HG03460 (cell line): ENCODE results near the gene CEP76.
"Not testable (repeated sequence)": the region's sequence is repeated elsewhere in the genome, so short reads cannot be mapped to it uniquely, and the experiment has no call there.

Experiments used
- ATAC-seq: cut with Tn5 transposase; IDR thresholded peaks from one replicate; pipeline ENCODE4 v1.9.1; 2021; ENCODE audit not compliant: unreplicated experiment

The CEP76 gene

DNA sequence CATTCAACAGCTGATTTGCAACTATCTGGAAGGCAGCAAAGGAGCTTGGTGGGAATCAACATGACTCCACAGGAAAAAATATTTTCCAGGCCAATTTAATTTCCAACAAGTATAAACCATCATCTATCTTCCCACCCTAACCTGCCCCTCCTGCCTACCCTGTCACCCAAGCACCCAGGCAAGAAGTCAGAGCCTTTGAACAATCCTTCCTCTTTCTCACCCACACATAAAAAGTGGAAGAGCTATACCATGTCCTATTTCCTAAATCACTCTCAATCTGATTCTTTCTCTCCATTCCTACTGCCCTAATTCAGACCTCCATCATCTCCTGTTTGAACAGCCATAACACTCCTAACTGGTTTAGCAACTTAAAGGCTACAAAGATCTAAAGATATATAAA lies 57.3 kb downstream of the CEP76 start:
- ATAC-seq, result no peak

DNA sequence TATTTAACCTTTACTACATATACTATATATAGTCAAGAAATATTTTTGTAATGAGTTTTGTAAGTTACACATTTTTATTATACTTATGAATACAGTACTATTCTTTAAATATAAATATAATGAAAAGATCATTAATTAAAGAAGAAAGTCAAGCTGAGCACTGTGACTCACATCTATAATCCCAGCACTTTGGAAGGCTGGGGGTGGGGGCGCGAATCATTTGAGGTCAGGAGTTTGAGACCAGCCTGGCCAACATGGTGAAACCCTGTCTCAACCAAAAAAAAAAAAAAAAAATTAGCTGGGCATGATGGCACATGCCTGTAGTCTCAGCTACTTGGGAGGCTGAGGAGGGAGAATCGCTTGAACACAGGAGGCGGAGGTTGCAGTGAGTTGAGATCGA lies 58.8 kb downstream of the CEP76 start:
- not testable (repeated sequence) for ATAC-seq

DNA sequence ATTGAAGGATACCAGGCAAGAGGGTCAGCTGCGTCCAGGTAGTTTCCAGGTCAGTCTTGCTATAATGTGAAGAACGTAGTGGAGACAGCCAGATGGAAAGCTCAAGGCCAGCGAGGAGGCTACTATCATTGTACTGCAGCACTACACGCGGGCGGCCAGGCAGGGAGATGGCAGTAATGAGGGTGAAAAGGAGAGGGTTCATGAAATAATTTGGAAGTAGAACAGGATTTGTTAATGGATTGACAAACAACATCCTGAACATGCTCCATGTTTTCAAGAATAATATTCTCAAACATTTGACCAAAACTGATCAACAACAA lies 61.7 kb downstream of the CEP76 start:
- no peak for ATAC-seq

DNA sequence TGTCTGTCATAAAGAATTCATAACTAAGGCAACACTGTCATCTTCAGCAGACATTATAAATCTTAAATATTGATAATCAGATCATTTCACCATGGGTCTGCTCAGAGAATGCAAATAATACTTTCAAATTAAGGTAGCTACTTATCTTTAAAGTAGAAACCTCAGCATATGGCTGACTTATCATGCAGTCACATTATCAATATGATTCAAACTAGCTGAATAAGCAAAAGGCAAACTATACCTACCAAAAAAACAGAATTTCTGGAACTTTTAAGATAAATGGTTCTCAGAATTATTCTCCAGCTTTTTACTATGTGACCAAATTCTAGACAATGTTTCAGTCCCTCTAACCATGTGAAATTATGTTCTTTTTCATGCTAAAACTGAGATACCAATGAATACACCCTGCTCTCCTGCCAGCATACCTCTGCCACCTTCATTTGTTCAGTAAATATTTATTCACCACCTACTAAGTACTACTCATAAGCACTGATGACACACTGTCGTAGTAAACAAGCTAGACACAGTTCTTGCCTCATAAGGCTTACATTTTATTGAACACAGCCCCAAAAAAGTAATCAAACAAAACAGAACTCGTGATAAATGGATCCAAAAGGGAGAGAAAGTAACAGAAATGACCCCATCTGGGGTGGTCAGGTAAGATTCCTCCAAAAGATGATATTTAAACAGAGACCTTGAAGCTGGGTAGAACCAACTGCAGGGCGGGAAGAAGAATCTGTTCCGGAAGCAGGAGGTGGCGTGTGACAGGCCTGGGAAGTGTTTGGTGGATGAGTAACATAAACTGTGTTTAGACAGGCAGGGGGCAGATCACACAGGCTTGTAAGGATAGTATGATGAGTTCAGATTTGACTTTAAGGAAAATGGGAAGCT lies 62.3 kb downstream of the CEP76 start:
- ATAC-seq, result no peak

DNA sequence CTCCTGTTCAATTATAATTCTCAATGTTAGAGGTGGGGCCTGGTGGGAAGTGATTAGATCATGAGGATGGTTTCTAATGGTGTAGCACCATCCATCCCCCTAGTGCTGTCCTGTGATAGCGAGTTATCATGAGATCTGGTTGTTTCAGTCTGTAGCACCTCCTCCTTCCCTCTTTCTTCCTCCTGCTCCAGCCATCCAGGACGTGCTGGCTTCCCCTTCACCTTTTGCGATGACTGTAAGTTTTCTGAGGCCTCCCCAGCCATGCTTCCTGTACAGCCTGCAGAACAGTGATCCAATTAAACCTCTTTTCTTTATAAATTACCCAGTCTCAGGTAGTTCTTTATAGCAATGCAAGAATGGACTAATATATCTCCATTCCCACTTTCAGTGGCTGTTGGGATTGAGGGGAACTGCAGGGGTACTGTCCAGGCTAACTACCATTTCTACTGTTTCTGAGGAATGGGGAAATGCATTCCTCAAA lies 63.8 kb downstream of the CEP76 start:
- no peak for ATAC-seq

DNA sequence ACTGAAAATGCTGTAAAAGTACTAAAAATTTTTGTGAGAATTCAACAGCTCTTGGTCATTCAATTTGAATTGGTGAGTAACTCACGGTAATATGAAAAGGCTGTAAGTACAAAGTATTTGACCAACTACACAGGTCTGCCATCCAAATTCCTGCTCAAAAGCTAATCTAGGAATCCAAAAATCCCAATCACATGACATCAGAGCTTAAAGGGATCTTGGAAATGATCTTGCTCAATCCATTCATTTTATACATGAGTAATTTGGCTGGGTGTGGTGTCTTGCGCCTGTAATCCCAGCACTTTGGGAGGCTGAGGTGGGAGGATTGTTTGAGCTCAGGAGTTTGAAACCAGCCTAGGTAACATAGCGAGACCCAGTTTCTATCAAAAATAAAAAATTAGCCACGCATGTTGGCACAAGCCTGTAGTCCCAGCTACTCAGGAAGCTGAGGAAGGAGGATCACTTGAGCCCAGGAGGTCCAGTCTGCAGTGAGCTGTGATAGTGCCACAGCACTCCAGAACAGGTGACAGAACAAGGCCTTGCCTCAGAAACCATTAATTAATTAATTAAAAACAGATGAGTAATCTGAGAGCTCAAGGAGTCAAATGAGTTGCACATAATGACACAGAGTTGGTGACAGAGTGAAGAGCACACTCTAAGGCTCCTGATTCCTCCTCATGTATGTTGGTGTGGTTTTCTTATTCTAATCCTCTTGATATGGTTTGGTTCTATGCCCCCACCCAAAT lies 64.5 kb downstream of the CEP76 start:
- ATAC-seq, result no peak

DNA sequence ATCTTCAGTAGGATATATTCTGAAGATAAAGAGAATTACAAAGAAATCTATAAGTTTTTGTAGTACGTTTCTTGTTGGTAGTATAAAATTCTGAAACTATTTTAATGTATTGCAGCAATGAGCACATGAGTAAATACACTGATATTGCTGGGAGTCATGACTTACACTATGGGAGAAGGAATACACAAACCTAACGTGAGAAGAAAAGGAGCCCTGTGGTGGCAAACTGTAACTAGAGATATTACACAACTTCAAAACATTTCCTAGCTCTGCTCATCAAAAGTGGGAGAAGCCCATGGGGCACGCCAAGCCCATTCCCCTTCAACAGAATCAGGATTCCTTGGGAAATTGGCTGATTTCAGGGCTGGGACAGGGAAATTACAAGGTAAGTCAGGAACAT lies 65.1 kb downstream of the CEP76 start:
- ATAC-seq, result no peak

DNA sequence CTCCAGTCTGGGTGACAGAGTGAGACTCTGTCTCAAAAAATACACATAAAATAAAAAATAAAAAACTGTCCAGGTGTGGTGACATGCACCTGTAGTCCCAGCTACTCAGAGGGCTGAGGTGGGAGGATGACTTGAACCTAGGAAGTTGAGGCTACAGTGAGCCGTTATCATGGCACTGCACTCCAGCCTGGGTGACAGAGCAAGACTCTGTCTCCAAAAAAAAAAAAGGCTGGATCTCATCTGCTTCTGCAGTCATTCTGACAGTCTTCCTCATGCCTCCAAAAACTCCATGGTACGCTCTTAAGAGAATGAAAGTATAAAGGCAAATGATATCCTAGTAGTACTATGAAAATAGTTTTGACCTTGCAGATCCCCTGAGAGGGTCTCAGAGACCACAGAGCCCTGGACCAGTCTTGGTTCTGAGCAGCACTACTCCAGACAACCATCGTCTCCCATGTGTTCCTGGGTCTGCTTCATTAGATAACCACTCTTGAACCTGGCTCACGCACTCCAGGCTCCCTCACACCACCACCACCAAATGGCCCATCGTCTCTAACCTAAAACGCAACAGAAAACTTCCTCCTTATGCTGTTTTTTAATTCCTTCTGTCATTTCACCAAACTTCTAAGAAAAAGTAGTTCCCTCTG lies 70.6 kb downstream of the CEP76 start:
- ATAC-seq, result no peak

DNA sequence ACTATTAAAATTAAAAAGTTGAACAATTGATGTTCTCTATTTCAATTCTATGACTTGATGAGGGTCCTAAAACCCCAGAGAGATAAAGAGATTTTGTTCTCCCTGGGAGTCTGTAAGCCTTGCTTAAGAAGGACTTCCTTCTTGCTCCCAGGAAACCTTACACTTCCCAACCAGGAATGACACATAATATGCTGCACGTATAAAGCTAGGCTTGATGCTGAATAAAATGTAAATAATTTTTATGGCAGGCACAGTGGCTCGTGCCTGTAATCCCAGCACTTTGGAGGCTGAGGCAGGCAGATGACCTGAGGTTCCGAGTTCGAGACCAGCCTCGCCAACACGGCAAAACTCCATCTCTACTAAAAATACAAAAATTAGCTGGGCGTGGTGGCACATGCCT lies 72.4 kb downstream of the CEP76 start:
- no peak for ATAC-seq

DNA sequence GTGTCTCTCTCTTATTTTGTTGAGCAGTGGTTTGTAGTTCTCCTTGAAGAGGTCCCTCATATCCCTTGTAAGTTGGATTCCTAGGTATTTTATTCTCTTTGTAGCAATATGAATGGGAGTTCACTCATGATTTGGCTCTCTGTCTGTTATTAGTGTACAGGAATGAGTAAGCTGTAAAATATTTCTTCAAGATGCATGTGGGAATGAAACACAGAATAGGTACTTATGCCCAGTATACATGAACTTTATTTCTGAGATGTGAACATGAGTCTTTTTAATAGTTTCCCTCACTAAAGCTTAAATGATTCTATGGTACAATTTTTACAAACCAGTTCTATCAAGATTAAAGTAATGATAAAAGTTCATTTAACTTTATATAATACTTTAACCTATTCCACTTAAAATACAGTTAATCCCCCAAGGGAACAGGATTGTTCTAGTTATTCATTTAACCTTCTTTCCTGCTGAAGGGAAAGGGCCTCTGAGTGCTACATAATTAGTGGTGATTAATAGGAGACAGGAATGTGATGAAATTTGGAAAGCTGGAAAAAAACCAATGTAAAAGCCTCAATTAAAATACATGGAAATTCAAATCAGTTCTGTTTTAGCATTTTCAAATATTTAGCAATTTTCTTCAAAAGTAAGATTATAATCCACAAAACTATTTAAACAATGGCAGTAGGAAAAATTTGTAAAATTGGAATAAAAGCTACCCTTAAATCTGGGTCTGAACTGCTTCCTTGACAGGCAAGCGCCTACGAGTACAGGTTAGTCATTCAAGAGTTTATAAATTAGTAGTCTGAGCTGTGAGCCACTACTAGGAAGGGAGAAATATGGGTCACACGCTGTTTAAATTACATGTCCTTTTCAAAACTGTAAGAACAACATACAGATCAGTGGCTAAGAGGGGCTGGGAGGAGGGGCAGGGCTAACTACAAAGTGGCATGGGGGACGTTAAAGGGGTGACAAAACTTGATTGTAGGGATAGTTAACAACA lies 73.5 kb downstream of the CEP76 start:
- no peak for ATAC-seq

DNA sequence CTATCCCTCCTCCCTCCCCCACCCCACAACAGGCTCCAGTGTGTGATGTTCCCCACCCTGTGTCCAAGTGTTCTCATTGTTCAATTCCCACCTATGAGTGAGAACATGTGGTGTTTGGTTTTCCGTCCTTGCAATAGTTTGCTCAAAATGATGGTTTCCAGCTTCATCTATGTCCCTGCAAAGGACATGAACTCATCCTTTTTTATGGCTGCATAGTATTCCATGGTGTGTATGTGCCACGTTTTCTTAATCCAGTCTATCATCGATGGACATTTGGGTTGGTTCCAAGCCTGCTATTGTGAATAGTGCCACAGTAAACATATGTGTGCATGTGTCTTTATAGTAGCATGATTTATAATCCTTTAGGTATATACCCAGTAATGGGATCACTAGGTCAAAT lies 75.3 kb downstream of the CEP76 start:
- ATAC-seq, result not testable (repeated sequence)

DNA sequence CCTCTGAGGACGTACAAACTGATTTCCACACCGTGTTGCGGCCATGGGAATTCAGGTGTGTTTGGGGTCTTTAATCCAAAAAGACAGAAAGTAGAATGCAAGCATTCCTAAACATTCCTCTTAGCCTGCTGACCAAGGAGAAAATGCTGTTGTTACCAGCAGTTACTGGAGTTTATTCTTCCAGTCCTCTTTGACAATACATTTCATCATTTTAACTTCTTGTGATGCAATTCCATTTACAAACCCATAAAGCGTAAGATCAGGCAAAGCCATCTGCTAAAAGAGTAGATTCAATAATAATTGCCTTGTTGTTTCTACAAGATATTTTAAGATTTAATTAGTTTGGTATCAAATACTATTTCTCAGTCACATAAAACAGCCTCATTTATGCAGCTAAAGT lies 77.3 kb downstream of the CEP76 start:
- ATAC-seq, result no peak
